Neural progenitor cell (in vitro differentiated cells): ENCODE data around the gene SELENOO.

ENCODE experiments used
- CTCF ChIP-seq: fragments of 200-600 bp; sonication (generic); IDR thresholded peaks from 2 replicates; pipeline ENCODE4 v1.5.1; 2017; ENCODE audit warnings: antibody characterized with exemption, mild to moderate bottlenecking
- EZH2 ChIP-seq: fragments of 200-600 bp; sonication (generic); IDR thresholded peaks from 2 replicates; pipeline ENCODE4 v1.6.1; 2017; ENCODE audit warnings: antibody characterized with exemption, mild to moderate bottlenecking, moderate library complexity
- EZH2phosphoT487 ChIP-seq: fragments of 200-600 bp; sonication (generic); IDR thresholded peaks from 2 replicates; pipeline ENCODE4 v1.6.1; 2017; ENCODE audit warnings: antibody characterized with exemption

- TF ChIP-seq CTCF (no peak), EZH2 (no peak), EZH2phosphoT487 (no peak)
Observed at GRCh38 chr22:50229370-50229769, 28.6 kb downstream of the SELENOO start.
